Measurements from ENCODE around the gene COA1.
A peak's percentile ranks its signal among the peaks of the same experiment; 100 is the strongest.

- TF ChIP-seq CTCF (IDR thresholded peaks at IDR 0.05; ENCODE audit: insufficient read depth, low read length, poor library complexity, severe bottlenecking) (peak; percentile 74), EZH2phosphoT487 (conservative IDR thresholded peaks at IDR 0.05; ENCODE audit: low read length) (no peak)
These were observed 29.2 kb downstream of the COA1 start for GRCh38 chr7:43700059-43700501.

All from SU-DHL-6 (cell line).